KMS-11 (cell line): ENCODE results near the gene PCDHB4.
"Not testable (repeated sequence)": the region's sequence is repeated elsewhere in the genome, so short reads cannot be mapped to it uniquely, and the experiment has no call there.

Source experiments
- H2AFZ ChIP-seq: fragments of 200-600 bp; sonication (generic); 2 replicates; pipeline ENCODE4 v1.6.1; 2016; ENCODE audit warnings: antibody characterized with exemption, mixed run types, low read depth
- H3K27ac ChIP-seq: fragments of 200-600 bp; sonication (generic); 2 replicates; pipeline ENCODE4 v1.6.1; 2016; ENCODE audit warnings: mild to moderate bottlenecking, mixed run types
- H3K27me3 ChIP-seq: fragments of 200-600 bp; sonication (generic); 2 replicates; pipeline ENCODE4 v1.6.1; 2017; ENCODE audit warnings: mild to moderate bottlenecking, low read depth, mixed run types, moderate library complexity; ENCODE audit not compliant: insufficient read depth
- H3K36me3 ChIP-seq: fragments of 200-600 bp; sonication (generic); 2 replicates; pipeline ENCODE4 v1.6.1; 2017; ENCODE audit warnings: mild to moderate bottlenecking, mixed run types; ENCODE audit not compliant: insufficient read depth
- H3K4me1 ChIP-seq: fragments of 200-600 bp; sonication (generic); 2 replicates; pipeline ENCODE4 v1.6.1; 2016; ENCODE audit warnings: mild to moderate bottlenecking, low read depth, mixed run types; ENCODE audit not compliant: poor library complexity, severe bottlenecking
- H3K4me2 ChIP-seq: fragments of 200-600 bp; sonication (generic); 2 replicates; pipeline ENCODE4 v1.7.0; 2016; ENCODE audit warnings: mild to moderate bottlenecking, mixed run types
- H3K4me3 ChIP-seq: fragments of 200-600 bp; sonication (generic); IDR thresholded peaks from 2 replicates; pipeline ENCODE4 v1.6.1; 2017; ENCODE audit warnings: low read depth, low read length, mixed read lengths; ENCODE audit not compliant: insufficient read depth
- H3K79me2 ChIP-seq: fragments of 200-600 bp; sonication (generic); 2 replicates; pipeline ENCODE4 v1.6.1; 2016; ENCODE audit warnings: low read depth, mixed run types; ENCODE audit not compliant: insufficient read depth
- H3K9ac ChIP-seq: fragments of 200-600 bp; sonication (generic); 2 replicates; pipeline ENCODE4 v1.6.1; 2016; ENCODE audit warnings: mild to moderate bottlenecking, mixed run types
- H4K20me1 ChIP-seq: fragments of 200-600 bp; sonication (generic); 2 replicates; pipeline ENCODE4 v1.6.1; 2016; ENCODE audit warnings: mild to moderate bottlenecking, mixed run types; ENCODE audit not compliant: insufficient read depth
- CTCF ChIP-seq: fragments of 200-600 bp; sonication (generic); conservative IDR thresholded peaks from 2 replicates; pipeline ENCODE4 v1.6.1; 2017; ENCODE audit warnings: low read depth, mild to moderate bottlenecking, antibody characterized with exemption, low read length, moderate library complexity, mixed read lengths

Gene PCDHB4

GRCh38 chr5:141101059-141101458 is 20.6 kb upstream of the PCDHB4 start:
- H4K20me1 ChIP-seq = no peaks in the 10 kb centered on the region
- H3K4me1 ChIP-seq = no peaks in the 10 kb centered on the region
- H2AFZ ChIP-seq = no peak overlapping the region
- no peak overlapping the region for H3K9ac ChIP-seq
- H3K79me2 ChIP-seq = no peaks in the 10 kb centered on the region
- no peak for TF ChIP-seq CTCF
- no peaks in the 10 kb centered on the region for H3K36me3 ChIP-seq
- no peak overlapping the region for H3K27ac ChIP-seq
- no peak overlapping the region for H3K4me3 ChIP-seq
- no peak overlapping the region for H3K4me2 ChIP-seq
- no peaks in the 10 kb centered on the region for H3K27me3 ChIP-seq

GRCh38 chr5:141102070-141102469 is 19.5 kb upstream of the PCDHB4 start:
- H3K27ac ChIP-seq, H3K4me3 ChIP-seq, H4K20me1 ChIP-seq, H3K79me2 ChIP-seq, H2AFZ ChIP-seq, H3K27me3 ChIP-seq, H3K9ac ChIP-seq, H3K36me3 ChIP-seq, H3K4me2 ChIP-seq, H3K4me1 ChIP-seq: not testable (repeated sequence)

GRCh38 chr5:141102471-141102870 is 19.1 kb upstream of the PCDHB4 start:
- H3K27me3 ChIP-seq, H3K4me3 ChIP-seq, H3K4me2 ChIP-seq, H3K36me3 ChIP-seq, H2AFZ ChIP-seq, H3K4me1 ChIP-seq, H3K27ac ChIP-seq, H4K20me1 ChIP-seq, H3K9ac ChIP-seq, H3K79me2 ChIP-seq: not testable (repeated sequence)

- Histone ChIP-seq H3K4me3 (no peak overlapping the region), H4K20me1 (no peaks in the 10 kb centered on the region), H2AFZ (no peak overlapping the region), H3K79me2 (no peaks in the 10 kb centered on the region), H3K9ac (no peak overlapping the region), H3K36me3 (no peaks in the 10 kb centered on the region), H3K4me2 (no peak overlapping the region), H3K4me1 (no peaks in the 10 kb centered on the region), H3K27me3 (no peaks in the 10 kb centered on the region), H3K27ac (no peak overlapping the region)
- TF ChIP-seq CTCF = no peak
Observed at GRCh38 chr5:141105350-141105749, 16.3 kb upstream of the PCDHB4 start.

- Histone ChIP-seq H3K4me2 (no peak overlapping the region), H3K4me3 (no peak overlapping the region), H3K27me3 (no peaks in the 10 kb centered on the region), H4K20me1 (no peaks in the 10 kb centered on the region), H3K27ac (no peak overlapping the region), H2AFZ (no peak overlapping the region), H3K4me1 (no peaks in the 10 kb centered on the region), H3K36me3 (no peaks in the 10 kb centered on the region), H3K9ac (no peak overlapping the region), H3K79me2 (no peaks in the 10 kb centered on the region)
- TF ChIP-seq CTCF = no peak
Observed at GRCh38 chr5:141119250-141119649, 2.4 kb upstream of the PCDHB4 start.
